HG03108 (cell line): ENCODE results near the gene AKR1E2.

ENCODE experiments used
- ATAC-seq: cut with Tn5 transposase; IDR thresholded peaks from one replicate; pipeline ENCODE4 v1.9.1; 2021; ENCODE audit warnings: moderate library complexity; ENCODE audit not compliant: unreplicated experiment

The AKR1E2 gene

DNA sequence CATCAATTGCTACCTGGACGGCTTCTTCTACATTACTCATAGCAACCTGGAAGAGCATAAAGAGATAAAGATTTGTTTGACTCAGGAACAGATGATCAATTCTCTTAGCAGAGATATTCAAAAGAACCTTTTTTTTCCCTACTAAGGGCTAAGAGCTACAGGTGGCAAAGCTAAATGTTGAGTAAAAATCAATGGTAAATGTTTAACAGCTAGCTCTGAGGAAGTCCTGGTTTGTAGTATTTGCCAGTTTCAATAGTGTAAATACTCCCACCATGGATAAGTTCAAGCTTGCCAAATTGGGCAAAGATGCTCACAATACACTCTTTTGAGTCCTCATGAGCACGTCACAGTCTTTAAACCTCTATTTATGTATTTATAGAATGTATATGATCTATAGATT, 64.0 kb downstream of the AKR1E2 start:
- ATAC-seq, result no peak

DNA sequence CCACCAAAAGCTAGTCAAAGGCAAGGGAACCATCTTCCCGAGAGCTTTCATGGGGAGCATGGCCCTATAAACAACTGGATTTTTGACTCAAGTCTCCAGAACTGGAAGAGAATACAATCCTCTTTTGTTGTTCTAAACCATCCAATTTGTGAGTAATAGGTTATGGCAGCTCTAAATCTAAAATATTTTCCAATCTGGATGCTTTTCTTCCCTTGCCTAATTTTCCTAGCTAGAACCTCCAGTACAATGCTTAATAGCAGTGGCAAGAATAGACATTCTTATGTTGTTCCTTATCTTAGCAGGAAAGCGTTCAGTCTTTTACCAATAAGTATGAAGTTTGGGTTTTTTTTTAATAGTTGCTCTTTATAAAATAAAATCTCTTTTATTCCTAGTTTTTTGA, 66.7 kb downstream of the AKR1E2 start:
- ATAC-seq, result no peak

DNA sequence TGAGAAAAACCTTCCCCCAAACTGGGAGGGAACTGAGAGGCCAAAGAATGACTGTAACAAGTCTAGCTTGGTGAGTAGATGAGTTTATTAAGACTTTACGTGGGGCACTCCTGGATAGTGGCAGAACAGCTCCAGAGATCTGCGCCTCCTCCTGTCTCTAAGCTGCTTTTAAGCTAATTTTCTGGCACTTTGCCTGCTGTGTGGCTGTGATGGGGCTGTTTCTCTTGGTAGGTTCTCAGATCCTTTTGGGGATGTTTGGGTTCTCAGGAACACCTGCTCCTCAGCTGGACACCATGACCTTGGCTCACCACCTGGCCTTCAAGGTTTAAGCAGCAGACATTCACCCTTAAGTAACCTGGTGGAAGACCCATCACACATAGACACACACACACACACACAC, 68.3 kb downstream of the AKR1E2 start:
- no peak for ATAC-seq
